GM18519 (cell line): Measurements from ENCODE around the gene POLR3C.
"Not testable (repeated sequence)": the region's sequence is repeated elsewhere in the genome, so short reads cannot be mapped to it uniquely, and the experiment has no call there.

Experiments used
- ATAC-seq: cut with Tn5 transposase; IDR thresholded peaks from one replicate; pipeline ENCODE4 v1.9.1; 2021; ENCODE audit warnings: mild to moderate bottlenecking, moderate library complexity; ENCODE audit not compliant: unreplicated experiment, low FRiP score

Gene POLR3C

DNA sequence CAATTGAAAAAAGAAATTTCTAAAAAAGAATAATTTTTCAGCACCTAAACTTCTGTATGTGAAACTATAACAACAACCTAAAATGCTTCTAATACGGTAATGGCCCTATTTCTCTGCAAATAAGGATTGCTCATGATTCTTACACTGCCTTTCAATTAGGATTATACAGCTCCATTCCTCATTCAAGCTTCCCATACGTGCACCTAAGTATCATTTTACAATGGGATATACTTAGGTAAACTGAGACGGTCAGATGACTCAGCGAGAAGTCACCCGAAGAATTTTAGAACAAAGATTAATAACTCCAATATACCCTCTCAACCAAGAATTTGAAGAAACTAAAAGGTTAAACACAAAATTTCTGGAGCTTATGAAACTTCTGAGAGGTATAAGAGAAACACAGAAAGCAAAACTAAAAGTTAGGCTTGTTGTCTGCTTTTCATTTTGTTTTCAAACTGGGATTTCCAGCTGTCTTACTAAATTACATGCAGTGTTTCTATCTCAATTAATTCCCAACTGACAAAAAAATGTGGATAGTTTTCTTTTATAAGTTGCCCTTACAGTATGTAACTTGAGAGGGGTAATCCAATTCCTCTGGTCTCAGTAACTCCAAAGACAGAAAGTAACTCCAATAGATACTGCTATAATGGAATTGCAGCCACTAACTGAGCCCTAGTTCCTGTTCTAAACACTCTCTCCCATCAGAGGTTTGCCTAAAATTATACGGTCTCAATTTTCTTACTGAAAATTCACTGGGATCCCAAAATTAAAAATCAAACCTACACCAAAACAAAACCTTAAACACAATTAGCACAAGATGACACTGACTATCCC is 10.8 kb upstream of the POLR3C start:
- not testable (repeated sequence) for ATAC-seq

DNA sequence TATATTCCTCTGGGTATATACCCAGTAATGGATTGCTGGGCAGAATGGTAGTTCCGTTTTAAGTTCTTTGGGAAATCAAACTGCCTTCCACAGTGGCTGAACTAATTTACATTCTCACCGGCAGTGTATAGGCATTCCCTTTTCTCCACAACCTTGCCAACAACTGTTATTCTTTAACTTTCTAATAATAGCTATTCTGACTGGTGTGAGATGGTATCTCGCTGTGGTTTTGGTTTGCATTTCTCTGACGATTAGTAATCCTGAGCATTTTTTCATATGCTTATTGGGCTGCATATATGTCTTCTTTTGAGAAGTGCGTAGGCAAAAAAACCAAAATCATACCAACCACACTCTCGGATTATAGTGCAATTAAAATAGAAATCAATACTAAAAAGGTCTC is 5.9 kb upstream of the POLR3C start:
- not testable (repeated sequence) for ATAC-seq

DNA sequence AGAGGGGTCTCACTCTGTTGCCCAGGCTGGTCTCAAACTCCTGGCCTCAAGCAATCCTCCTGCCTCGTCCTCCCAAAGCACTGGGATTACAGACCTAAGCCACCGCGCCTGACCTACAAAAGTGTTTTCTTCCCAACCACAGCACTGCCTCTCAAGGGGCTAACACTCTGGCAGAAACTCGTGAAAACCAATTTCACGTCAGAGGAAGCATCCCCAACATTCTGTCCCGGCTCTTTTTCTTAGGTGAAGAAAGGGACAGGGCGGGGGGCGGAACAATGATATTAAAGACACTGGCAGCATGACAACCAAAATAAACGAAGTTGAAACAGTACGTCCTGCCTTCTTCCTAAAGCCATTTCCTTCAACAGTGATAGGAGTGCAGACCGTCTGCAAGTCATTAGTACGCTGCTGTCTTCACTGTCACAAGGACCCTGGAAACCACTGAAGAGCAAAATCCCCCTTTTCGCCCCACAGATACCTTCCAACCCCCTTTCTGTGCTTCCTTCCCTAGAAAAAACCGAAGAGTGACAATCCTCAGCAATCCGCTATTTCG is 1.1 kb upstream of the POLR3C start:
- not testable (repeated sequence) for ATAC-seq

DNA sequence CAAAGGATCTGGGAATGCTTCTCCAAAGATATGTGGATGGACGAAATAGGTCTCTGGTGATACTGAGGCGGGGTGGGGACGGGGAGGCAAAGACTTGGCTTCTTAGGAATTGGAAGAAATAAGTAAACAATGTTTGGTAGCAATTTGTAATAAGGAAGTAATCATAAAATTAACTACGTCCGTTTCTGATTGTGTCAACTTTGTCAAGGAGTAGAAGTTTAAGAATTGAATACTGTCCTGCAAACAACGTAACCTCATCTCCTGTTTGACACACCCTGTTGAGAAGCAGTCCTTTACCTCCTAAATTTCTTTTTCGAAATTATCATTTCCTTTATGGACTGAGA is 471 bp downstream of the POLR3C start:
- ATAC-seq, result no peak

DNA sequence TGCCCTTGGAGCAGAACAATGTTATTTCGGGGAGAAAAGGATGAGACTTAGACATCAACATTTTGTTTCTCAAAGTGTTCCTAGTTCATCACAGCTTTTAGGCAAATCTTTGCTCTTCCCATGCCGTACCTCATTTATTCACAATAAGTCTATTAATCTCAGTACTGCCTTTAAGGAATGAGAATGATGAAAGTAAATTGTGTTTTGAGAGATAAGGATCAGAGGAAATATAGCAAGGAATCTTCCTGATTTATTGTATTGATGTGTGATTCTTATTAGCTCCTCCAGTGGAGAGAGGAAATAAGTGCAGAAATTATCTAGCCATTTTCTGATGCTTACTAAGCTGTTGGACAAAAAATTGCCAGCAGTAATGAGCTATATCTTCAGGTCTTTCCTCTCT is 2.0 kb downstream of the POLR3C start:
- ATAC-seq, result no peak

DNA sequence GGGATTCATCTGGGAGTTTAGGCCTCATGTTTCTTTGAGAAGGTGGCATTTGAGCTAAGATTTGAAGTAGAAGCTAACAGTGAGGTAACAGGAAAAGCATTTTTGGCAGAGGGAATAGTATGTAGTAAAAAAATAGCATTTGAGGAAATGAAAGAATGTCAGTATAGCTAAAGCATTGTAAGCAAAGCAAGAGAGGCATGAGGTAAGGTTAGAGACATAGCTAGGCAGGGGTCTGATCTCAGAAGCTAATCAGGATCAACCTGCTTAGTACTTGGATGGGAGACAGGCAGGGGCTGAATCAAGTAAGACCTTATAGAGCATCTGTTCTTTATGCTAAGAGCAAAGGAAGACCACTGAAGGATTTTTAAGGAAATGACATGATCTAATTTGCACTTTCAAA is 4.0 kb downstream of the POLR3C start:
- no peak for ATAC-seq

DNA sequence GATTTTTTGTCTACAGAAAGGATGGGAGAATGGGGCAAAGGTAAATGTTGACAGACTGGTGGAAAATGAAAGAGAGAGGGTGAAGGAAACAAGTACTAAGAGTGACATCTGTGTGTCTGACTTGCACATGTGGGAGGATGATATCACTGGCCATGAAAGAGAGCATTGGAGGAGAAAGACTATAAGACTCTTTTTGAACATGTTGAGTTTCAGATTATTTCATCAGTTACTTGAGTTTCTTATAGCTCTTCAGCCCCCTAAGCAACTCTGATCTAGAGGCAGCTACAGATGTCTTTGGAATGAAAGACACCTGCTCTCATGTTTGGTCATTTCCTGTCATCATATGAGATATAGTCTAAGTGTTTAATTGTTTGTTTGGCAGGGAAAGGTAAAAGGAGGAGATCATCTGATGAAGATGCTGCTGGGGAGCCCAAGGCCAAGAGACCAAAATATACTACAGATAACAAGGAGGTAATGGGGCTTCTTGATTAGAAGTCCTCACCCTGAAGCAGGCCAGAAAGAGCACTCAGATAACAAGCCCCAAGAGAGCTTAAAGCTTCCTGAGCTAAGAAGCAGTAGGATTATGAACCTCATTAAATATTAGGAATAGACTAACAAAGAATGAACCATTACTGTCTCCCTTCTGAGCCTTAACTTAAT is 4.5 kb downstream of the POLR3C start:
- no peak for ATAC-seq

DNA sequence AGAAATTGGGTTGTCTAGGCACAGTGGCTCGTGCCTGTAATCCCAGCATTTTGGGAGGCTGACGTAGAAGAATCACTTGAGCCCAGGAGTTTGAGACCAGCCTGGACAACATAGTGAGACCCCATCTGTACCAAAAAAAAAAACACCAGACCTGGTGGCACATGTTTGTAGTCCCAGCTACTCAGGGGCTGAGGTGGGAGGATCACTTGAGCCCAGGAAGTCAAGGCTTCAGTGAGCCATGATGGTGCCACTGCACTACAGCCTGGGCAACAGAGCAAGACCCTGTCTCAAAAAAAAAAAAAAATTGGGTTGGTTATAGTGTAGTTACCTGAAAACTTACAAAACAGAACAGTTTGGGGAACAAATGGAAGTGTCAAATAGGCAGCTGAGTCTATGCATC is 6.8 kb downstream of the POLR3C start:
- not testable (repeated sequence) for ATAC-seq

DNA sequence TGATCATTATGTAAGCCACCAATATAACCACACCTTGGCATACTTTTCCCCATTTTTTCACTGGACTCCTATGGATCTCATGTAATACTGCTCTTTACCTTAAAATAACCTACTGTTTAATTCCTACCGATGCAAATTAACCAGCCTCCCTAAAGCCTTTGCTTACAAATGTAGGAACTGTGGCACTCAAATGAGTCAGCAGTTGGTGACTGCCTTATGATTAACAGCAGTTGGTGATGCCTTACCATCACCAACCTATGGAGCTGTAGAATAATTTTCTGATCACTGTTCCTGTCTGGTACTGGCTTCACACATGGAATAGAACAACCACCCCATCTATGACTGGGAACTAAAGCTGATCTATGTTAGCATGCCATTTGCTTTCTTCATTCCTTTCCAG is 13.7 kb downstream of the POLR3C start:
- ATAC-seq, result no peak

DNA sequence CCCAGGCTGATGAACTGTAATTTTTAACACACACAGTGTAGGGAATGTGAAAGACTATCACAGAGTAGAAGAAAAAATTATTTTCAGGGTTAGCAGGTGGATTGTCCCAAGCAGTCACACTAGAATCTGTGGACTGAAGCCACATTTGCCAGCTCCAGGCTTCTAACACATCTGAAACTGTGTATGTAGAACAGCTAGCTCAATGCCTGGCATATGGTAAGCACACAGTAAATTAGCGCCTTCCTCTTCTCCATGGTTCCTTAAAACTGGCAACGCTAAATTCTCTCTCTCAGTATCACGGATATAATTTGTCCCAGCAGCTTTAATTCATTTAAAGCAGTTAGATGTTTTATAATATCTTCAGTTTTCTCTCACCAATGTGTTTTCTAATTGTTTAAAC is 19.0 kb downstream of the POLR3C start:
- no peak for ATAC-seq

DNA sequence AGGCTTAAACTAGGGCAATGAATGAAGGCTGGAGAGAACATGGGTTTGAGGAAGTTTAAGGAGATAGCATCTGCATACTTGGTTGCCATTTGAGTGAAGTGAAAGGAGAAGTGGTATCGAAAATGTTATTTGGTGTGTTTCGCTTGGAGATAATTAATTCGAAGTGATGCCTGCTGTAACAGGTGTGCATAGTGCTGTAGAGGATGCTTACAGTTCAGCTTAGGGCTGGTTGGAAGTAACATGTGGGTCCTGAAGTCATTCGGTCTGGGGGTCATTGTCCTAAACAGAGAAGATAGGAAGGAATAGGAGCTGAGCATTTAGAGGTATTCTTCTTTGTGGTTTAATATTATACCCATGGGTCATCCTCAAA is 21.1 kb downstream of the POLR3C start:
- ATAC-seq, result no peak

DNA sequence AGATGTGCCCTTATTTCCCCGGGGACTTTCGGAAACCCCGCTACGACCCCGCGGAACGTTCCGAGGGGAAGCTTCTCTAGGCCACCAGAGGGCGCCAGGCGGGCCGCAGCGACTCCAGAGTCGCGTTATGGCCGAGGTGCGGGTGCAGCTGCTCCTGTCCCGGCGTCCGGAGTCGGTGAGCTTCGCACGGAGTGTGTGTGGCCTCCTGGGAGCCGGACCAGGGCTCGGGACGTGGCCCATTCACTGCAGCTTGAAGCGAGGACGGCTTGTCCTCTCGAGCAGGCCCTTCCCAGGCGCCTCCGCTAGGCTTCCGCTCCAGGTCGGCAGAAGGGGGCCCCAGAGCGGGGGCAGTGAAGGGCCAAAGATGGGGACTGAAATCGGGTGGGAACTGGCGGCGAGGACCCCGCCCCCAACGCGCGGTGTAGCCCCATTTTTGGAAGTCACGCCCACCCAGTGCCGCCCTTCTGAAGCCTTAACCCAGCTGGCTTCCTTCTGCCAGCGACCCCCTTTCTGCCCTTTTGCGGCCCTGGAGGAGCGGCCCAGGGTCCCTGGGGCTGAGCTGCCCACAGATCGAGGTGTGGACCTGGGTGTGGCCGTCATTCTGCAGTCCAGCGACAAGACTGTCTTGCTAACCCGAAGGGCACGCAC is 21.6 kb downstream of the POLR3C start, which contains the start of gene NUDT17:
NUDT17 (plus strand) TSS at position 117 of the 648 bp plus-strand sequence; CDS start at position 128, 11 bp downstream.
- no peak for ATAC-seq

DNA sequence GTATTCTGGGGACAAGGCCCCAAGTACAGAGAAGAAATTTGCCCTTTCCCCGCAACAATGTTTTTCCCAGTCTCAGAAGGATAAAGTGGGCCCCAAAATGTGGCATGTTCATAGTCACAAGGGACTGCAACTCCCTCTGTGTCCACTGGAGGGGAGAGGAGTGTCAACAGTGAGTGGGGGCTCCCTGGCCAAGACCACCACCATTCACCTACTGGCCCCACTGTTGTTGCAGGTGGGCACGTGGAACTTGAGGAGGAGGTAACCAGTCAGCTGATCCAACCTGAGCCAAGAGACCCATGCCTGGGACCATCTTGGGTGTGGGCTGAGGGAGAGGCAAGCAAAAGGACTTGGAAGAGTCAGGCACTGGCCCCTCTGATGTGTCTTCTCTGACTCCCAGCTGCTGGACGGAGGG is 22.2 kb downstream of the POLR3C start:
- no peak for ATAC-seq

DNA sequence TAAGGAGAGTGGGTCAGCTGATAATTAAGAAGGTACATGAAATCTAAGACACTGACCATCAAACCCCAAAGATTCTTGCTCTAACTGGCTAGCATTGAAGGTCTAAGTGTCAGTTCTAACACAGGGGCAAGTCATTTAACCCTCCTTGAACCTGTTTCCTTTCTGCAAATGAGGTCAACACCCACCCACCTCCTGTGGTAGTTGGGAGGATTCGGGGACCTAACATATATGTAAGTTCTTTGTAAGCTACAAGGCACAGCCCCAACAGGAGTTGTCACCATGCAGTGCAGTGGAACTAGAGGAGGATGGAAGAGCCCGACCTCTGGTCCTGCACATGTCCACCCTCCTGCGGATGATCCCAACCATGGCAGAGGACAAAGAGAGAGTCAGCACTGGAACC is 23.8 kb downstream of the POLR3C start:
- ATAC-seq, result no peak

DNA sequence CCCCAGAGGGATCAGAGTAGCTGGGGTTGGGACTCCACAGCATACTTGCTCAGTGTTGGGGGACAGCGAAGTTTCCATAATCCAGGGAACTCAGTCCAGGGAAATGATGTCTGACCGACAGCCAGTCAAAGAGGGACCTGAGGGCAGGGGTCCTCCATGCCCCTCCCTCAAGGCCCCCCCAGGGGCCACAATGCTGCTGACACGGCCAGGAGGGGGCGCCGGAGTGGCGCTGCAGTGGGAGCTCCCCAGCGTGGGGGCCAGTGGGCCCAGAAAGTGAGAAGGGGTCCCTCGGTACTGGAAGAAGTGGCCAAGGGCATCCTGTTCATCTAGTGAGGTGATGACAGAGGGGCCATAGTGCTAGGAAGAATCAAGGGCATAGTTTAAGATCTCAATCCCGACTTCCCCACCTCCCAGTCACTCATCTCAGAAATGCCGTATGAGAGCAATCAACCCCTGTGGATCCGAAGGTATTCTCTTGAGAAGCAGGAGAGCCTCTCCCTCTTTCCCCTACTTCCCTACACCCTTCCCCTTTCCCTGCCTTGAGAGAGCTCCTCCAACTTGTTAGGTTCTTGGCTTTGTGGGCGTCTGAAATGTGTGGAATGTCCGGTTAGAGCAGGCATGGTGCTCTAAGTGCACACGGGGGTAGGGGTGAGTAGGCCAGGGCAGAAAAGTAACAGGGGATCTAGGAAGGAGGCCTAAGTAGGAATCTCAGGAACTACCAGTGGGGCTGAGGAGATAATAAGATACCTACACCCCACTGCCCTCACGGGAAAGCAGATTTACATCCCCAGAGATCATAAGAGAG is 25.6 kb downstream of the POLR3C start:
- ATAC-seq, result no peak

DNA sequence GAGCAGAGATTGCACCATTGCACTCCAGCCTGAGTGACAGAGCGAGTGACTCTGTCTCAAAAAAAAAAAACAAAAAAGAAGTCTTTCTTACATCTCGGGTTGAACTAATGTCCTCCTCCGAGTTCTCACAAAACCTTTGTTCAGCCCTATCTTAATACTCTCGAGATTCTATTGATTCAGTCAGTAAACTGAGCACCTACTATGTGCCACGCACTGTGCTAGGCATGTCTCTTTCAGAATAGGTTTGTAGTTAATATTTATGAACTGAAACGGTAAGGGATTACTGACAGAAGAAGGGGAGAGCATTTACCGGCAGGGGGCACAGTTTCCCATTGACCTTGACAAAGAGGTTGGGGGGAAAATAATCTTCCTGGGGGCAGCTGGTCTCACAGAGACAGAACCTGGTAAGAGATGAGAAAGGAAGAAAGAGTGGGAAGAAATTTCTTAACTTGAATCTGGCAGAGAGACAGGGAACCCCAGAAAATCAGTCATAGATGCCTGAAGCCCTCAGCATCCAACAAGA is 31.5 kb downstream of the POLR3C start:
- ATAC-seq, result no peak

DNA sequence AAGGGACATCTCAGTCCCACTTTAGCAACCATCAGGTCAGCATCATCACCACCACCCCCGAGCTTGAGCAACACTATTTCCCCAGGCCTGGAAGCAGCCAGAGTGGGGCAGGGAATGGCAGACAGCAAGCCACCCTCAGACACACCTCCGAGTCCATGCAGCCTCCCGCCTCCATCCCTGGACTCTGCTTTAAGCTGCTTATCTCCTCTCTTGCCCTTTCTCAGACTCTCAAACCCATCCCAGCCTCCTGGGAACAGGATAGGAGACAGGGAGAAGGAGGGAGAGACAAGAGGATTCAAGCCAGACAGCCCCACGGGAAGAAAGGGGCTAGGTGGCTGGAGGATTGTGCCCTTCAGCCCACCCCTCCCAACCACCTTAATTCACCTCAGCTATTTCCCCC is 33.2 kb downstream of the POLR3C start:
- ATAC-seq, result no peak

DNA sequence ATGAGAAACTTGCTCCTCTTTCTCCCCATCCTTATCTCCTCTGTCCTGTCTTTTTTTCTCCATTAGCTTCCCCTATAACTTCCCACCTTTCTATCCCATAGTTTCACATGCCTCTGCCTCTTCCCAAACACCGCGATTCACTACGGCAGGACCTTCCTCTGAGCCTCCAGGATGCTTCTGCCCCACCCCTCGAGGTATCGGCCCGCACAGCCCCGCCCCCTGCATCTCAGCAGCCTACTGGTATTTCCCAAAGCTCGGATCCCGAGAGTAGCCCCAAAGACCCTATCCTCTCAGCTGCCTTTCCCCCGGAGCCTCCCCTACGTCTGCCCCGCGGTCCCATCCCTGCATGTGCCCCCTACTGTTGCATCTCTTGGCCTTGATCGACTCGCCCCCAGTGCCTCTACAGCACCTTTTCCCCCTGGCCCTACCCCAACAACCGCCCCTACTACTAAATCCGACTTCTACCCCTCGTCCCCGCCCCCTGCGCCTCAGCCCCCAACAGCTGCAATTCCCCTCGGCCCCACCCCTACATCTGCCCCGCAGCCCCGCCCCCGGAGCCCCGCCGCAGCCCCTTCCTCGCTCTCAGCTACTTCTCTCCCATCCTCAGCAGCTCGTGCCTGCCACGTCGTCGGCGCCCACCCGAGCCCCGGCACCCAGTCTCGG is 34.4 kb downstream of the POLR3C start:
- no peak for ATAC-seq

DNA sequence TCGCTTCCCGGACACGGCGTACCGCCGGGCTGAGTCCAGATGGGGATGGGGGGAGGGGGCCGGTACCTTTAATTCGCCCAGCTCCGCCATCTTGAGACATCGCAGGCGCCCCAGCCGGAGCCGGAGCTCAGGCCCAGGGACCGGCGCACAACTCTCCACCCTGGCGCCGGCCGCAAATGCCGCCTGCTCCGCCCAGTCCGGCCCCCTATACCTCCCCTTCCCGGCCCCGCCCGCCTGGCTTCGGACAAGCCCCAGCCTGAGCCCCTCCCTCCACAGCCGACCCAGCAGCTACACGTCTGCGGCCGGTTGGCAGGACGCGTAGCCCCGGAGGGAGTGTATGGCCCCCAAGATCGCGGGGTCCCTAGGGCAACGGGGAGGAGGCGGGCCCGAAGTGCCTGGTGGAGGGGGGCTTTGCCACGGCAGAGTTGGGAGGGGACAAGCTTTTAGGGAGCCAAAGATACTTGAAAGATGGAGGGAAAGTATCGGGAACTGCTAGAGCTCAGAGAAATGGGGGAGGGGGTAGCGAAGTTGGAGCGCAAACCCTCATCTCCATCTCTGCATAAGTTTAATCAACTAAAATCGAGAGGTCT is 35.0 kb downstream of the POLR3C start, which contains the start of gene PIAS3:
PIAS3 (minus strand) TSS at position 181 of the 590 bp plus-strand sequence; CDS start at position 90, 91 bp downstream.
- ATAC-seq, result peak; percentile 65
